ENCODE measurements around the gene HOXD3.

Gene HOXD3

DNA sequence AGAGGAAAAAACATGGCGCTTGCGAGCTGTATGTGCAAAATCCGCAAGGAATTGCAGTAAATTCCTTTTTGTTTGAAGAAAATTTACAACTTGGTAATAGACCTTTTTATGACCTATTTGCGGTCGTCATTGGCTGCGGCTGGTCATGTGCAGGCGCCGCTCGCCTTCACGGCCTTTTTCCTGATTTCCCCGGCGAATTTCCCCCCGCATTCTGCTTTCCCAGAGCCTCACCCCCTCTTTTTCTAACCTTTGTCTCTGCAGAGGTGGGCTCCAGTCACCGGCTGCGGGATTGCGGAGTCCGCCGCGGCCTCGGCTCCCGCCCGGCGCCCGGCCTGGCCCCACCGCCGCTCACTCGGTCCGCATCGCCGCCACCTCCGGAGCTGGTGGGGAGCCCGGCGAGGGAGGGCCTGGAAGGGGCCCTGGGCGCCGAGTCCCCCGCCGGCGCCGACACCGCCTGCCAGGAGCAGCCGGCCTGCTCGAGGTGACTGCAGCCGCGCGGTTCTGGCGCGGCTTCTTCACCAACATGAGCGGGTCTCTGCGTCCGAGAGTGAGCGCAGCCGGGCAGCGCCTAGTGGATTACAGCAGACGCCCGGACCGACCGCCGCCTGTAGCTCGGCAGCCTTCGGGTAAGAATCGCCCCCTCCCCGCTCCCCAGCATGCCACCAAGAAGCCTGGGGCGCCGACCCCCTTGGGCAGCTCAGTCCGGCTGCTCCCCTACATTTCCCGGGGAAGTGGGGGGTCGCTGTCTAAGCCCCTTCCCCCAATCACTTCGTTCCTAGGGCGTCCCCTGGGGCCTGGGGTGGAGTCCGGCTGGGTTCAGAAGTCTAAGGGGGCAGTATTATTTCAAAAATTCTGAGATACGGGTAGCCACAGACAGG lies 20.5 kb upstream of the HOXD3 start:
- TF ChIP-seq TAF1 (IDR thresholded peaks at IDR 0.05; ENCODE audit: borderline replicate concordance, insufficient read depth, low read length) (no peak), SIN3A (IDR thresholded peaks at IDR 0.05; ENCODE audit: borderline replicate concordance, insufficient read depth, low read length) (no peak), FOXP2 (optimal IDR thresholded peaks at IDR 0.05; ENCODE audit: borderline replicate concordance, extremely low read depth, extremely low read length, insufficient read depth) (no peak), POLR2AphosphoS5 (IDR thresholded peaks at IDR 0.05; ENCODE audit: low read depth, low read length) (no peak)
- TF ChIP-seq, protein P1, sequence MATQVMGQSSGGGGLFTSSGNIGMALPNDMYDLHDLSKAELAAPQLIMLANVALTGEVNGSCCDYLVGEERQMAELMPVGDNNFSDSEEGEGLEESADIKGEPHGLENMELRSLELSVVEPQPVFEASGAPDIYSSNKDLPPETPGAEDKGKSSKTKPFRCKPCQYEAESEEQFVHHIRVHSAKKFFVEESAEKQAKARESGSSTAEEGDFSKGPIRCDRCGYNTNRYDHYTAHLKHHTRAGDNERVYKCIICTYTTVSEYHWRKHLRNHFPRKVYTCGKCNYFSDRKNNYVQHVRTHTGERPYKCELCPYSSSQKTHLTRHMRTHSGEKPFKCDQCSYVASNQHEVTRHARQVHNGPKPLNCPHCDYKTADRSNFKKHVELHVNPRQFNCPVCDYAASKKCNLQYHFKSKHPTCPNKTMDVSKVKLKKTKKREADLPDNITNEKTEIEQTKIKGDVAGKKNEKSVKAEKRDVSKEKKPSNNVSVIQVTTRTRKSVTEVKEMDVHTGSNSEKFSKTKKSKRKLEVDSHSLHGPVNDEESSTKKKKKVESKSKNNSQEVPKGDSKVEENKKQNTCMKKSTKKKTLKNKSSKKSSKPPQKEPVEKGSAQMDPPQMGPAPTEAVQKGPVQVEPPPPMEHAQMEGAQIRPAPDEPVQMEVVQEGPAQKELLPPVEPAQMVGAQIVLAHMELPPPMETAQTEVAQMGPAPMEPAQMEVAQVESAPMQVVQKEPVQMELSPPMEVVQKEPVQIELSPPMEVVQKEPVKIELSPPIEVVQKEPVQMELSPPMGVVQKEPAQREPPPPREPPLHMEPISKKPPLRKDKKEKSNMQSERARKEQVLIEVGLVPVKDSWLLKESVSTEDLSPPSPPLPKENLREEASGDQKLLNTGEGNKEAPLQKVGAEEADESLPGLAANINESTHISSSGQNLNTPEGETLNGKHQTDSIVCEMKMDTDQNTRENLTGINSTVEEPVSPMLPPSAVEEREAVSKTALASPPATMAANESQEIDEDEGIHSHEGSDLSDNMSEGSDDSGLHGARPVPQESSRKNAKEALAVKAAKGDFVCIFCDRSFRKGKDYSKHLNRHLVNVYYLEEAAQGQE (IDR thresholded peaks at IDR 0.05; ENCODE audit: insufficient read depth in 1 of 2, low read depth in 2 of 2, low read length in 2 of 2) = no peak

DNA sequence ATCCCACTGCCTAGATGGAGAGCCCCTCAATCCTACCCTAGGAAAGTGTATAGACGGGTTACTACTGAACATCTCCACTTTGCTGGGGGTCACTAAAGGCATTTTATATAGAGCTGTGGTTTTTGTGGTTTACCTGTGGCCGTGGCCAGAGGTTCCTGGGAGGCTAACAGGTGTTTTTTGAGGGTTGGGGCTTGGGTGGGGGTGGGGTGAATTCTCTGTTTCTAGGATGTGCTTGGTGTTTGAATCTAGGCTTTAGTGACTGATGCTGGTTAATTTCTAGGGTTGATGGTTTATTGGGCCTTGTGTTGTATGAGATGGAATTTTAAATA lies 19.9 kb upstream of the HOXD3 start:
- no peak for TF ChIP-seq TAF1 (IDR thresholded peaks at IDR 0.05; ENCODE audit: borderline replicate concordance, insufficient read depth, low read length)
- no peak for TF ChIP-seq POLR2AphosphoS5 (IDR thresholded peaks at IDR 0.05; ENCODE audit: low read depth, low read length)
- no peak for TF ChIP-seq FOXP2 (optimal IDR thresholded peaks at IDR 0.05; ENCODE audit: borderline replicate concordance, extremely low read depth, extremely low read length, insufficient read depth)
- TF ChIP-seq SIN3A (IDR thresholded peaks at IDR 0.05; ENCODE audit: borderline replicate concordance, insufficient read depth, low read length) = no peak
- TF ChIP-seq, protein P1 (IDR thresholded peaks at IDR 0.05; ENCODE audit: insufficient read depth in 1 of 2, low read depth in 2 of 2, low read length in 2 of 2) = no peak

DNA sequence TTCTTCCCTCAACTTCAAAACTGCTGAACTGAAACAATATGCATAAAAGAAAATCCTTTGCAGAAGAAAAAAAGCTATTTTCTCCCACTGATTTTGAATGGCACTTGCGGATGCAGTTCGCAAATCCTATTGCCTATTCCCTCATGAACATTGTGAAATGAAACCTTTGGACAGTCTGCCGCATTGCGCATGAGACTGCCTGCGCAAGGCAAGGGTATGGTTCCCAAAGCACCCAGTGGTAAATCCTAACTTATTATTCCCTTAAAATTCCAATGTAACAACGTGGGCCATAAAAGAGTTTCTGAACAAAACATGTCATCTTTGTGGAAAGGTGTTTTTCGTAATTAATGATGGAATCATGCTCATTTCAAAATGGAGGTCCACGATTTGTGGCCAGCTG lies 19.2 kb upstream of the HOXD3 start:
- TF ChIP-seq POLR2AphosphoS5 (IDR thresholded peaks at IDR 0.05; ENCODE audit: low read depth, low read length) (no peak), FOXP2 (optimal IDR thresholded peaks at IDR 0.05; ENCODE audit: borderline replicate concordance, extremely low read depth, extremely low read length, insufficient read depth) (no peak), TAF1 (IDR thresholded peaks at IDR 0.05; ENCODE audit: borderline replicate concordance, insufficient read depth, low read length) (no peak), SIN3A (IDR thresholded peaks at IDR 0.05; ENCODE audit: borderline replicate concordance, insufficient read depth, low read length) (no peak)
- TF ChIP-seq, protein P1 (IDR thresholded peaks at IDR 0.05; ENCODE audit: insufficient read depth in 1 of 2, low read depth in 2 of 2, low read length in 2 of 2) = no peak

DNA sequence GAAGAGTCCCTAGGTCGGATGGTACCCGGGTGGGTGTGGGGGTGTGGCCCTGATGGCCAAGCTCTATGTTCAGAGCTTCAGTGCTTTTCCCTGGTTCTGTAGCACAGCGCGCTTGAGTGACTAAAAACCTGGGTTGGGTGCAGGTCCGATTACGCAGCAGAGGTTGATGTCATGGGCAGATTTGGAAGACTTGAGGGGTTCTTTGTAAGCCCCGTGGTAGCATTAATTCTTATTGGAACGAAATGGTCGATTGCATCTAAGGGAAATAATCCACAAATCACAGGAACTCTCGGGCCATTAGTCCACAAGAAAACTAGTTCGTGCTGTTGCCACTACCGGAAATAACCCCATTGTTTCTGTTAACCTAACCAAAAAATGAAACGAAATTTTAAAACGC lies 18.6 kb upstream of the HOXD3 start:
- TF ChIP-seq SIN3A (IDR thresholded peaks at IDR 0.05; ENCODE audit: borderline replicate concordance, insufficient read depth, low read length) = no peak
- TF ChIP-seq, protein P1 (IDR thresholded peaks at IDR 0.05; ENCODE audit: insufficient read depth in 1 of 2, low read depth in 2 of 2, low read length in 2 of 2) = no peak
- no peak for TF ChIP-seq POLR2AphosphoS5 (IDR thresholded peaks at IDR 0.05; ENCODE audit: low read depth, low read length)
- TF ChIP-seq FOXP2 (optimal IDR thresholded peaks at IDR 0.05; ENCODE audit: borderline replicate concordance, extremely low read depth, extremely low read length, insufficient read depth) = no peak
- no peak for TF ChIP-seq TAF1 (IDR thresholded peaks at IDR 0.05; ENCODE audit: borderline replicate concordance, insufficient read depth, low read length)

All from PFSK-1 (cell line).